PC-3 (cell line): ENCODE data around the gene CLEC5A.

Source experiments
- CTCF ChIP-seq: fragments of 300-600 bp; sonication (generic); conservative IDR thresholded peaks from 2 replicates; pipeline ENCODE4 v1.5.1; 2017; ENCODE audit warnings: antibody characterized with exemption, low read depth, mild to moderate bottlenecking, low read length
- EZH2 ChIP-seq: fragments of 300-600 bp; sonication (generic); IDR thresholded peaks from one replicate; pipeline ENCODE4 v1.6.1; 2017; ENCODE audit warnings: antibody characterized with exemption, mild to moderate bottlenecking, low read length; ENCODE audit not compliant: unreplicated experiment

GRCh38 chr7:141973673-141974072, 26.9 kb upstream of the CLEC5A start, which contains the start of gene TAS2R38:
- no peak for TF ChIP-seq CTCF
- no peak for TF ChIP-seq EZH2
